Loucy (cell line): Measurements from ENCODE around the gene MOGAT2.

Experiments used
- H2AFZ ChIP-seq: fragments of 200-600 bp; sonication (generic); 2 replicates; pipeline ENCODE4 v1.6.0; 2016; ENCODE audit warnings: antibody characterized with exemption, mild to moderate bottlenecking, low read length, moderate library complexity
- H3F3A ChIP-seq: fragments of 200-600 bp; 2 replicates; pipeline ENCODE4 v1.6.0; 2016; ENCODE audit warnings: antibody characterized with exemption, low read depth, mild to moderate bottlenecking
- H3K27me3 ChIP-seq: fragments of 200-600 bp; sonication (generic); 2 replicates; pipeline ENCODE4 v1.6.1; 2014; ENCODE audit warnings: low read length, mild to moderate bottlenecking; ENCODE audit not compliant: insufficient read depth, poor library complexity, severe bottlenecking
- H3K36me3 ChIP-seq: fragments of 200-600 bp; sonication (generic); 2 replicates; pipeline ENCODE4 v1.6.1; 2016; ENCODE audit warnings: low read length; ENCODE audit not compliant: insufficient read depth
- H3K4me1 ChIP-seq: fragments of 200-600 bp; sonication (generic); 2 replicates; pipeline ENCODE4 v1.5.1; 2014; ENCODE audit warnings: low read length, mild to moderate bottlenecking; ENCODE audit not compliant: insufficient read depth, poor library complexity, severe bottlenecking
- H3K4me2 ChIP-seq: fragments of 200-600 bp; sonication (generic); 2 replicates; pipeline ENCODE4 v1.6.0; 2014; ENCODE audit warnings: antibody characterized with exemption, low read length, low read depth, mild to moderate bottlenecking; ENCODE audit not compliant: poor library complexity, severe bottlenecking
- H3K4me3 ChIP-seq: fragments of 200-600 bp; sonication (generic); 2 replicates; pipeline ENCODE4 v1.5.1; 2014; ENCODE audit warnings: low read length, mild to moderate bottlenecking, mixed read lengths; ENCODE audit not compliant: poor library complexity, severe bottlenecking
- H3K79me2 ChIP-seq: fragments of 200-600 bp; sonication (generic); 2 replicates; pipeline ENCODE4 v1.6.1; 2014; ENCODE audit warnings: low read length; ENCODE audit not compliant: insufficient read depth
- H3K9ac ChIP-seq: fragments of 200-600 bp; sonication (generic); 2 replicates; pipeline ENCODE4 v1.6.0; 2014; ENCODE audit warnings: mild to moderate bottlenecking, low read depth, low read length, moderate library complexity; ENCODE audit not compliant: poor library complexity, severe bottlenecking
- H3K9me2 ChIP-seq: fragments of 200-600 bp; sonication (generic); replicated peaks from 2 replicates; pipeline ENCODE4 v1.6.1; 2016; ENCODE audit warnings: low read depth, low read length, mixed read lengths
- H3K9me3 ChIP-seq: fragments of 200-600 bp; sonication (generic); 2 replicates; pipeline ENCODE4 v1.6.1; 2014; ENCODE audit warnings: mild to moderate bottlenecking, antibody characterized with exemption, low read length, low read depth; ENCODE audit not compliant: insufficient read depth
- H4K20me1 ChIP-seq: fragments of 200-600 bp; sonication (generic); 2 replicates; pipeline ENCODE4 v1.6.0; 2014; ENCODE audit warnings: antibody characterized with exemption, low read length, mild to moderate bottlenecking; ENCODE audit not compliant: insufficient read depth, poor library complexity, severe bottlenecking
- CTCF ChIP-seq: fragments of 200-600 bp; sonication (generic); conservative IDR thresholded peaks from 2 replicates; pipeline ENCODE4 v1.5.1; 2014; ENCODE audit warnings: mild to moderate bottlenecking, antibody characterized with exemption, low read length
- EZH2phosphoT487 ChIP-seq: fragments of 200-600 bp; IDR thresholded peaks from 2 replicates; pipeline ENCODE4 v1.6.1; 2018; ENCODE audit warnings: antibody characterized with exemption, mild to moderate bottlenecking, moderate library complexity, borderline replicate concordance

MOGAT2 gene

GRCh38 chr11:75773595-75774353 lies 56.1 kb downstream of the MOGAT2 start:
- Histone ChIP-seq H3K4me2 (no peak overlapping the region), H3K4me1 (peaks cover 29% of the 10 kb centered on the region), H3K9ac (no peak overlapping the region), H3K36me3 (no peaks in the 10 kb centered on the region), H3K79me2 (no peaks in the 10 kb centered on the region), H3K9me2 (no peaks in the 10 kb centered on the region), H3K27me3 (no peaks in the 10 kb centered on the region), H3K9me3 (no peaks in the 10 kb centered on the region), H4K20me1 (no peaks in the 10 kb centered on the region), H3K4me3 (no peak overlapping the region), H3F3A (no peaks in the 10 kb centered on the region), H2AFZ (no peak overlapping the region)
- TF ChIP-seq EZH2phosphoT487: no peak
- TF ChIP-seq CTCF: no peak

- no peaks in the 10 kb centered on the region for H4K20me1 ChIP-seq
- H3F3A ChIP-seq: no peaks in the 10 kb centered on the region
- no peak overlapping the region for H3K9ac ChIP-seq
- H3K4me1 ChIP-seq: peaks cover 16% of the 10 kb centered on the region
- no peaks in the 10 kb centered on the region for H3K79me2 ChIP-seq
- no peaks in the 10 kb centered on the region for H3K36me3 ChIP-seq
- no peaks in the 10 kb centered on the region for H3K27me3 ChIP-seq
- no peaks in the 10 kb centered on the region for H3K9me3 ChIP-seq
- H3K9me2 ChIP-seq: no peaks in the 10 kb centered on the region
- H3K4me2 ChIP-seq: no peak overlapping the region
- H3K4me3 ChIP-seq: no peak overlapping the region
- no peak overlapping the region for H2AFZ ChIP-seq
- no peak for TF ChIP-seq EZH2phosphoT487
- TF ChIP-seq CTCF: no peak
These were observed 57.4 kb downstream of the MOGAT2 start for GRCh38 chr11:75775056-75775455.

- Histone ChIP-seq H3K9me2 (no peaks in the 10 kb centered on the region), H2AFZ (no peak overlapping the region), H3K36me3 (no peaks in the 10 kb centered on the region), H3F3A (no peaks in the 10 kb centered on the region), H4K20me1 (no peaks in the 10 kb centered on the region), H3K4me2 (no peak overlapping the region), H3K4me3 (no peak overlapping the region), H3K27me3 (no peaks in the 10 kb centered on the region), H3K9ac (no peak overlapping the region), H3K79me2 (no peaks in the 10 kb centered on the region), H3K9me3 (no peaks in the 10 kb centered on the region), H3K4me1 (peaks cover 13% of the 10 kb centered on the region)
- TF ChIP-seq CTCF (no peak), EZH2phosphoT487 (no peak)
These were observed 58.9 kb downstream of the MOGAT2 start for GRCh38 chr11:75776546-75776945.
